IMR-90 (cell line): ENCODE data around the gene MSI2. TPM values are rescaled to one million over a fixed set of nuclear protein-coding genes. Genes with fewer than 3 reads are reported as not detected.

Source experiments
- ATAC-seq: fragments of 200-7000 bp; cut with Tn5 transposase; 2 replicates; pipeline ENCODE4 v1.9.1; 2020; ENCODE audit warnings: low read depth, mild to moderate bottlenecking, moderate library complexity
- BruUV-seq: library from RNA; stranded (reverse); fragments of 400-500 nt; replicated peaks from 2 replicates; lab custom pipeline; 2021; lab: Mats Ljungman, UMichigan
- CTCF ChIA-PET: fragments of 300-600 bp; formaldehyde crosslinking; extraction: SDS; loops from one replicate; lab custom pipeline; 2021; ENCODE audit warnings: antibody characterized with exemption; lab: Yijun Ruan, JAX
- POLR2A ChIA-PET: fragments of 300-600 bp; sonication (Branson Sonifier 250); formaldehyde crosslinking; loops from one replicate; lab custom pipeline; 2022; ENCODE audit warnings: antibody characterized with exemption; ENCODE audit not compliant: unreplicated experiment; lab: Charles Lee
- DNase-seq: peaks from one replicate; pipeline ENCODE4 v3.0.0; 2013
- H2AFZ ChIP-seq: replicated peaks from 2 replicates; pipeline ENCODE3; 2013; ENCODE audit warnings: low read length, mild to moderate bottlenecking; ENCODE audit not compliant: poor library complexity
- H2AK5ac ChIP-seq: 2 replicates; pipeline ENCODE4 v1.6.1; 2013; ENCODE audit warnings: low read depth, low read length, inconsistent platforms
- H2AK9ac ChIP-seq: replicated peaks from 2 replicates; pipeline ENCODE3; 2013; ENCODE audit warnings: mild to moderate bottlenecking, low read depth, low read length, moderate library complexity; ENCODE audit not compliant: poor library complexity
- H2BK120ac ChIP-seq: 2 replicates; pipeline ENCODE4 v1.6.1; 2013; ENCODE audit warnings: low read depth, low read length, inconsistent platforms
- H2BK15ac ChIP-seq: 3 replicates; pipeline ENCODE4 v1.6.1; 2013; ENCODE audit warnings: low read depth, low read length, inconsistent platforms
- H2BK20ac ChIP-seq: 2 replicates; pipeline ENCODE4 v1.6.1; 2013; ENCODE audit warnings: low read depth, mild to moderate bottlenecking, inconsistent platforms, low read length, moderate library complexity
- H2BK5ac ChIP-seq: 2 replicates; pipeline ENCODE4 v1.6.1; 2013; ENCODE audit warnings: mild to moderate bottlenecking, low read depth, low read length, inconsistent platforms; ENCODE audit not compliant: poor library complexity, severe bottlenecking
- H3K14ac ChIP-seq: replicated peaks from 2 replicates; pipeline ENCODE4 v1.6.1; 2013; ENCODE audit warnings: low read depth, low read length, inconsistent platforms
- H3K18ac ChIP-seq: 2 replicates; pipeline ENCODE4 v1.6.1; 2013; ENCODE audit warnings: low read depth, low read length, control low read depth
- H3K23ac ChIP-seq: 2 replicates; pipeline ENCODE4 v1.6.1; 2013; ENCODE audit warnings: low read depth, low read length, inconsistent platforms
- H3K27ac ChIP-seq: 2 replicates; pipeline ENCODE4 v1.5.1; 2013; ENCODE audit warnings: mild to moderate bottlenecking, control low read depth, low read length; ENCODE audit not compliant: insufficient read depth
- H3K27me3 ChIP-seq: 2 replicates; pipeline ENCODE4 v1.6.1; 2013; ENCODE audit warnings: low read length; ENCODE audit not compliant: control insufficient read depth, insufficient read depth
- H3K36me3 ChIP-seq: 2 replicates; pipeline ENCODE4 v1.6.1; 2013; ENCODE audit warnings: low read length, mixed read lengths; ENCODE audit not compliant: control insufficient read depth, insufficient read depth
- H3K4ac ChIP-seq: 2 replicates; pipeline ENCODE4 v1.6.1; 2013; ENCODE audit warnings: low read depth, low read length, inconsistent platforms
- H3K4me1 ChIP-seq: 2 replicates; pipeline ENCODE4 v1.6.1; 2013; ENCODE audit warnings: low read length, mixed read lengths; ENCODE audit not compliant: control insufficient read depth, insufficient read depth
- H3K4me2 ChIP-seq: 2 replicates; pipeline ENCODE4 v1.6.1; 2013; ENCODE audit warnings: low read depth, mild to moderate bottlenecking, control low read depth, low read length, moderate library complexity
- H3K4me3 ChIP-seq: 2 replicates; pipeline ENCODE4 v1.5.1; 2013; ENCODE audit warnings: low read depth, mild to moderate bottlenecking, control low read depth, low read length, moderate library complexity; ENCODE audit not compliant: insufficient read depth
- H3K56ac ChIP-seq: 2 replicates; pipeline ENCODE4 v1.6.1; 2013; ENCODE audit warnings: low read length, inconsistent platforms; ENCODE audit not compliant: insufficient read depth; ENCODE audit errors: extremely low read depth
- H3K79me1 ChIP-seq, 2 experiments: 2 replicates each; pipeline ENCODE4 v1.6.1; 2013; ENCODE audit warnings: low read length in 2 of 2, inconsistent platforms in 1 of 2, low read depth in 1 of 2
- H3K9ac ChIP-seq: 2 replicates; pipeline ENCODE4 v1.6.1; 2013; ENCODE audit warnings: low read depth, low read length, control low read depth
- H3K9me1 ChIP-seq: 2 replicates; pipeline ENCODE4 v1.6.1; 2013; ENCODE audit warnings: low read length, inconsistent platforms; ENCODE audit not compliant: insufficient read depth
- H3K9me3 ChIP-seq: 2 replicates; pipeline ENCODE4 v1.6.1; 2013; ENCODE audit warnings: low read length; ENCODE audit not compliant: control insufficient read depth, insufficient read depth
- H4K20me1 ChIP-seq: 2 replicates; pipeline ENCODE4 v1.6.1; 2013; ENCODE audit warnings: low read length, inconsistent platforms; ENCODE audit not compliant: insufficient read depth
- H4K5ac ChIP-seq: 2 replicates; pipeline ENCODE4 v1.6.1; 2013; ENCODE audit warnings: mild to moderate bottlenecking, low read depth, low read length, control low read depth
- H4K8ac ChIP-seq, 2 experiments: 2 replicates each; pipeline ENCODE4 v1.6.1; 2013; ENCODE audit warnings: low read depth in 2 of 2, low read length in 2 of 2, control low read depth in 1 of 2, inconsistent platforms in 1 of 2
- H4K91ac ChIP-seq: 2 replicates; pipeline ENCODE4 v1.6.1; 2013; ENCODE audit warnings: low read depth, low read length, inconsistent platforms; ENCODE audit not compliant: insufficient read depth
- MAFK ChIP-seq: IDR thresholded peaks from 2 replicates; pipeline ENCODE4 v1.6.1; 2012; ENCODE audit warnings: low read depth, low read length, improper control_type of control experiment
- MXI1 ChIP-seq: IDR thresholded peaks from 2 replicates; pipeline ENCODE4 v1.6.1; 2012; ENCODE audit warnings: low read depth, mild to moderate bottlenecking, low read length, moderate library complexity, borderline replicate concordance
- SMC3 ChIP-seq: fragments of 150-350 bp; IDR thresholded peaks from 2 replicates; pipeline ENCODE4 v1.6.1; 2016; ENCODE audit warnings: low read depth, mild to moderate bottlenecking, antibody characterized with exemption, low read length, moderate library complexity
- WGBS, 2 experiments: methylation state at CpG; one replicate each; pipeline versions ENCODE4 v1.1.5 to v1.1.7; 2013; ENCODE audit warnings: missing lambda C conversion rate in 2 of 2; ENCODE audit not compliant: insufficient read length in 1 of 2; ENCODE audit errors: extremely low coverage in 2 of 2; 5-methylcytosine and 5-hydroxymethylcytosine counted together
- dilution Hi-C: fragments of 300-500 bp; cut with HindIII; formaldehyde crosslinking; loops from one replicate; pipeline ENCODE4 v1.14.3; 2018; ENCODE audit warnings: low sequenced_read_pairs; ENCODE audit not compliant: unreplicated experiment
- in situ Hi-C: fragments of 300-500 bp; cut with MboI; formaldehyde crosslinking; loops from 3 replicates; pipeline ENCODE4 v1.14.3; 2019; ENCODE audit warnings: low sequenced_read_pairs, inconsistent platforms, mixed read lengths
- intact Hi-C: fragments of 100-400 bp; cut with micrococcal nuclease; formaldehyde crosslinking; loops from 2 replicates; pipeline ENCODE4 v1.10.0; 2022
- polyA plus RNA-seq, 3 experiments: library from polyadenylated mRNA; depleted of rRNA; stranded (reverse); fragments of >200 nt; gene quantifications; 2 replicates each; pipeline ENCODE4 v1.2.3, GENCODE V29; 2012; ENCODE audit warnings: low replicate concordance in 1 of 3
- total RNA-seq: library from RNA; depleted of rRNA; stranded (reverse); fragments of >200 nt; gene quantifications from 2 replicates; pipeline ENCODE4 v1.2.3, GENCODE V29; 2012

MSI2 gene
- total and polyA plus RNA-seq, 2 of the 4 experiments (the other 2 are of a cell fraction): 13.0 to 16.0 TPM

GRCh38 chr17:57475796-57476195, 219.5 kb downstream of the MSI2 start:
- peaks cover 16% of the 10 kb centered on the region for H4K20me1 ChIP-seq

More at GRCh38 chr17:57475796-57476195, 219.5 kb downstream of the MSI2 start:
- TF ChIP-seq SMC3: no peak
- no peak for TF ChIP-seq MAFK
- TF ChIP-seq MXI1: no peak
- intact Hi-C loops (no loop called here), in situ Hi-C loops (no loop called here), dilution Hi-C loops (no loop called here)
- POLR2A ChIA-PET: no interaction called here
- no peaks in the 10 kb centered on the region for H3K36me3 ChIP-seq
- no peak overlapping the region for H4K91ac ChIP-seq
- H3K18ac ChIP-seq: no peak overlapping the region
- CTCF ChIA-PET: no interaction called here
- H2AFZ ChIP-seq: no peak overlapping the region
- H4K8ac ChIP-seq: no peak overlapping the region
- H3K27ac ChIP-seq: no peak overlapping the region
- no peak overlapping the region for H3K4me3 ChIP-seq
- H3K27me3 ChIP-seq: no peaks in the 10 kb centered on the region; the same call in 1 of the 2 replicates
- H3K4ac ChIP-seq: no peak overlapping the region
- peaks cover 14% of the 10 kb centered on the region for H3K4me1 ChIP-seq
- H2AK5ac ChIP-seq: no peak overlapping the region
- no peak overlapping the region for H2BK120ac ChIP-seq
- WGBS, 2 experiments: no CpG with 5 or more reads among the region's 6 CpGs
- no TSS peak for BruUV-seq
- H3K9me1 ChIP-seq: peaks cover 15% of the 10 kb centered on the region
- H3K9ac ChIP-seq: no peak overlapping the region
- no peak overlapping the region for H3K56ac ChIP-seq
- H3K4me2 ChIP-seq: no peak overlapping the region
- DNase-seq: no peak
- no peak overlapping the region for H2AK9ac ChIP-seq
- H3K23ac ChIP-seq: no peak overlapping the region
- no peaks in the 10 kb centered on the region for H3K9me3 ChIP-seq
- no peak overlapping the region for H2BK20ac ChIP-seq
- no peak overlapping the region for H3K14ac ChIP-seq
- no peak overlapping the region for H2BK15ac ChIP-seq
- no peak overlapping the region for H4K5ac ChIP-seq
- peaks cover 4 to 6% of the 10 kb centered on the region in 2 experiments; a peak in 3 of 4 replicates for H3K79me1 ChIP-seq
- H2BK5ac ChIP-seq: no peak overlapping the region
- no peak for ATAC-seq
